GM19324 (cell line): Measurements from ENCODE around the gene CHST1.

ENCODE experiments used
- ATAC-seq: cut with Tn5 transposase; IDR thresholded peaks from one replicate; pipeline ENCODE4 v1.9.1; 2021; ENCODE audit warnings: mild to moderate bottlenecking, moderate library complexity; ENCODE audit not compliant: unreplicated experiment, low FRiP score

CHST1 gene, protein sequence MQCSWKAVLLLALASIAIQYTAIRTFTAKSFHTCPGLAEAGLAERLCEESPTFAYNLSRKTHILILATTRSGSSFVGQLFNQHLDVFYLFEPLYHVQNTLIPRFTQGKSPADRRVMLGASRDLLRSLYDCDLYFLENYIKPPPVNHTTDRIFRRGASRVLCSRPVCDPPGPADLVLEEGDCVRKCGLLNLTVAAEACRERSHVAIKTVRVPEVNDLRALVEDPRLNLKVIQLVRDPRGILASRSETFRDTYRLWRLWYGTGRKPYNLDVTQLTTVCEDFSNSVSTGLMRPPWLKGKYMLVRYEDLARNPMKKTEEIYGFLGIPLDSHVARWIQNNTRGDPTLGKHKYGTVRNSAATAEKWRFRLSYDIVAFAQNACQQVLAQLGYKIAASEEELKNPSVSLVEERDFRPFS

GRCh38 chr11:45665206-45665932 lies at the start of gene CHST1:
CHST1 (minus strand) TSS chr11:45665622; CDS start chr11:45650923, 14,699 bp downstream.
- ATAC-seq, result no peak

DNA sequence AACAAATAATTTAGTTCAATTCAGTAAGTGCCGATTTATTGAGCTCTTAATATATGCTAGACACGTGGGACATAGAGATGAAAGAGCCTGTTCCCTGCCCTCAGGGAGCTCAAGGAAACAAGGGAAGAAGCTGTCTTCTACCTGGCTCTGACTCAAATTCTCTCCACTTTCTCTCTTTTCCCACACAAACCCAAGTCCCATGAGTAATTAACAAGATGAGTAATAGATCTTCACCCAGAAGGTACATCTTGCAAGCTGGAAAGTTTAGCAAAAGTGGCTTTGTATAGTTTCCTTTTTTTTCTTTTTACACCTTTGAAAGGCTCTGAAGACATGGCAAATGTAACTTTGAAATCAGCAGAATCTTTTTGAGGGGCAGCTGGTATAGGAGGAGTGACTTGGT lies 48.2 kb upstream of the CHST1 start:
- ATAC-seq, result no peak

DNA sequence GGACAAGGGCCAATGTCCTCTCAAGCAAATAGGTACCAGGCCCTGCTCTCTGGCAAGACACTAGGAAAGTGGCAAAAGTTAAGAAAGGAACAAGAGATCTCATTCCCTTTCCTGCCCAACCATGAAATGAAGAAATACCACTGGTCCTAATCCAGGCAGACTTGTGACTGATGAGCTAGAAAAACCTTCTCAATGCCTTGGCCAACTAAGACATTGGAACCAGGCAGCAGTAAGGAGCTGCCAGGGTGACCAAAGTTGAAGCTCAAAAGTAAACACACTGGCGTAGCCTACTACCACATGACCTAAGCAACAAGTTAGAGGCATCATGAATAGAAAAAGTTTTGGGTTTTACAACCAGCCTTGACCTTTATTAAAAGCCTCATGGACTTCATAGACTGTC lies 45.1 kb upstream of the CHST1 start:
- ATAC-seq, result no peak

- ATAC-seq, result no peak
Observed at GRCh38 chr11:45708887-45709663, 43.7 kb upstream of the CHST1 start.

GRCh38 chr11:45704635-45705034 lies 39.2 kb upstream of the CHST1 start:
- ATAC-seq, result no peak

- no peak for ATAC-seq
Observed at GRCh38 chr11:45704133-45704532, 38.7 kb upstream of the CHST1 start.

- no peak for ATAC-seq
Observed at GRCh38 chr11:45702511-45702910, 37.1 kb upstream of the CHST1 start.

GRCh38 chr11:45698777-45699497 lies 33.5 kb upstream of the CHST1 start:
- no peak for ATAC-seq

DNA sequence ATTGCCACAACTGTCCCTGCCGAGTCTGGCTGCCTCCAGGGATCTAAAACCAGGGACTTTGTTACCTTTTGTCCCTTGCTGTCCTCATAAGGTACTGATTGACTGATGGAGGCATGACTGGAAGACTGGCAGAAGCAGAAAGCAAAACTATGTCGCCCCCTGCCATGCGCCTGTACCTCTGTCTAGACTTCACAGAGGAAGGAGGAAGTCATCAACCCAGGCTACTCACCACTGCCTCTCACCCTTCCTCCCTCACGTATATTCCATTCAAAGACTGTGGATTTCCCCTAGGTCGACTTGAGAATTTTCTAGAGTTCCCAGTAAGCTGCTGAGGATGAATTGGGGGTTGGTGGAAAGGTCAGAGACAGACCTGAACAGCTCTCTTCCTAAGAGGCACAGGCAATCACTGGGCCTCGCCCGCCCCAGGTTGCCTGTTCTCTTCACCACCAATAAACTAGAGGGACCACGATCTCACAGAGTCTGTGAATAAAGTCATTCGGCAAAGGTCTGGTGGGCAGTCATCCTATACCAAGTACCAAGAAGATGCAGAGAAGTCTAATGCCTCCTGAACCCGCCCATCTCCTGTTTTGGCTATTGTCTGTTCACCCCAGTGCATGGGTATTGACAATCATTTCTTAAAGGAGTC lies 27.5 kb upstream of the CHST1 start:
- ATAC-seq, result no peak

GRCh38 chr11:45688472-45689033 lies 23.1 kb upstream of the CHST1 start:
- no peak for ATAC-seq

DNA sequence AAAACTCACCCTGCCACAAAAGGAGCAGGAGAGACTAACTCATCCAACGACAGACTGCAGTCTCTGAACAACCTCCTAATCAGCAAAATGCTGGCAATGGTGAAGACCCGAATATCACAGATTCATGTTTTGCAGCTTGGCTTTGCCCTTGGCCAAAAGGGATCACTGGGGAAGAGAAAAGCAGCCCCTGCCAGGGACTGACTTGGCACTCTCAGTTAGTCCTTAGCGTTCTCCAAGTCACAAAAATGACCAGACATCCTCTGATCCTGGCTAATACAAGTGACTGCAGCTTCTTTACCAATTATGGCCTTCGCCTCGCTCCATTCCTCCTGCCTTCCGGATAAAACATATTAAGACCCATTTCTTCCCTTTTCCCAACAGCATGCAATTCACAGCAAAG lies 22.4 kb upstream of the CHST1 start:
- no peak for ATAC-seq

- no peak for ATAC-seq
Observed at GRCh38 chr11:45685964-45686537, 20.6 kb upstream of the CHST1 start.

GRCh38 chr11:45684440-45684839 lies 19.0 kb upstream of the CHST1 start:
- ATAC-seq, result no peak

DNA sequence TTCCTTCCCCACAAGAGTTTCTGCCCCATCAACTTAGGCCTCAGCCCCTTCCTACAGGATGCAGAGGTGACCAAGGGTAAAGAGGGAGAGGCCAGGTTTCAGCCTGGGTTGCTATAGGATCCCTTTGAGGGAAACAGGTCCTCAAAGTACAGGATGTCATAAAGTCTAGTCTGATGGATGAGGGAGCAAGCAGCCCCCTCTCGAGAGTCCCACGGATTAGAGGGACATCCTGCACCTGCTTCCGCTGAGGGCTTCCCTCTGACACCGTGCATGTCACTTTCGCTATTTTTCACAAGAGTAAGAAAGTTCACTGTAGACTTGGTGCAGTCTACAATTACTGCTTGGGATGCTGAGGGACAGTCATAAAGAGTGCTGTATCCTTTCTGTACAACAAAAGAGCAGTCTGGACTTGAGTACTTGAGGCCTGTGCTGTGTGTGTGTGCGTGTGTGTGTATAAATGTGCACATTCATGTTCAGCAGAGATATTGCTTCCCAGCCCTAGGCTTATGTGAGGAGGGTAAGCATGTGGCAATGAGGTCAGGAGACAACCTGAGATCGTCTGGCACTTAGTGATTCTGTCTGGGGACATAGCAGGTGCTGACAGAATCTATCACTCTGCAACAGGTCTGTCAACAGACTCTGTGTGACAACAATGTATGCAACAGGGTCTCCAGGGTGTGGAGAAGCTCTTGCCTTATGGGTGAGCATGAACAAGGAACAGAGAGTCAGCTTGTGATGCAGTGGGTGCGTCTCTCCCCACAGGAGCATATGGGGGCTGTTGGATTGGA lies 18.0 kb upstream of the CHST1 start:
- no peak for ATAC-seq

DNA sequence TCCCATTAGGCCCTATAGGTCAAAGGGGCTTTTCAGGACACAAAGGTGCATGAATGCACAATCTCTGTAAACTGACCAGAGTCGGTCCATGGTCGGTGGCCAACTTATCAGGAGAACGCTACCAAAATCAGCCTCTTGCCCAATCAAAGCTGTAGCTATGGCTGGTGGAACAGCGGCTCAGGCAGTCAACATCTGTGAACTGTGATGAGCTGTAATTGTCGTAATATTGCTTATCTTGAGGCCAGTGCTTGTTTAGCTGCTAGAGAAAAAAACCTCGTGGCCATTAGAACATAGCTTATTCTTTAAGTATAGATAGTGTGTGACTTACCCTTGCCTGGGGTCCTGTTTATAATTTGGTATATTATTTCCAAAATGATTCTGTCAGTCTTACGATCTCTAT lies 14.4 kb upstream of the CHST1 start:
- no peak for ATAC-seq

GRCh38 chr11:45678976-45679375 lies 13.6 kb upstream of the CHST1 start:
- no peak for ATAC-seq

DNA sequence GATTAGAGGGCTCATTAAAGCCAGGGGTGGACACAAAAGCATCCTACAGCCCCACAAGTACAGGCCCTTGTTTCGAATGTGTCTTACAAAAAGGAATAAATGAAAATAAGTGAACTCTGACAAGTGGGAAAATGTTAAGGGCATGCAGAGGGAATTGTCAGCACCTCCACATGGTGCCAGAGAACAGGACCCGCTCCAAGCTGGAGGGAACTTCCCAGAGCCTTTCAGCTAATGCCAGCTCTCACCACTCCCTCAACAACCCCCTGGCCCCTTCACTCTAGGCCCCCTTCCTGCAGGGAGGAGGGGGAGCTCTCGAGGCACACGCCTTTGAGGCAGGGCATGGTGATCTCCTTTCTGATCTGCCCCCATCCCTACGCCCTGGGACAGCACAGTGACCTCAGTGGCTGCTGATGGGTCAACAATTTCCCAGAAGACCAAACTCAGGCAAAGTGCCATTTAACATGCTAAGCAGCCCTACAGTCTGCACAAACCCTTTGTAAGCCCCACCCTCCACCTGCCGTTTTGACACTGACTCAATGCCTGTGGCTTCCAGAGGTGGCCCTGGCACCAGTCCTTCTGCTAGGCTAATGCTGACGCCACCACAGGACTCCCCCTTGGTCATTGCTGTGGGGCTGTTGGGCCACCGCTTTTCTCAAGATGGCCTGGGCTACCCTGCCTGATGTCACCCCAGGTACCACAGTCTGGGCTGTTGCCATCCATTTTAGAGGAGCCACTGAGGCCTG lies 12.5 kb upstream of the CHST1 start:
- no peak for ATAC-seq

DNA sequence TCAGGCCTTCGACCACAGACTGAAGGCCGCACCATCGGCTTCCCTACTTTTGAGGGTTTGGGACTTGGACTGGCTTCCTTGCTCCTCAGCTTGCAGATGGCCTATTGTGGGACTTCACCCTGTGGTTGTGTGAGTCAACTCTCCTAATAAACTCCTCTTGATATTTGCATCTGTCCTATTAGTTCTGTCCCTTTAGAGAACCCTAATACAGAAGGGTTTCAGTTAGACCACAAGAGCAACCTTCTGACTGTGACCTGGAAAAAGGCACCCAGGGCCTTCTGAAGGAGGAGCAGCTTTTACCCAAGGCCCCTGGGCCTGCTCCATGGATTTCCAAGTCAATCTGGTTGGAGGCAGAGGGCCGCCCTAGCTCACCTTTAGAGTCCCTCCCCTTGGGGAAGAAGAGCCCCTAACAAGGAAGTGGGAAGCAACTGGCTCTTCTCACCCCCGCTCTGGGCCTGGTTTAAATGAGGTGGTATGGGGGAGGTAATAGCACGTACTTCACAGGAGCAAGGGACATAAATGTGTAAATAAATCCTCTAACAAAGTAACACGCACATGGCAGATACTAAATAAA lies 11.2 kb upstream of the CHST1 start:
- peak; percentile 57 for ATAC-seq
